ENCODE measurements around the gene YBX1.

YBX1 gene

DNA sequence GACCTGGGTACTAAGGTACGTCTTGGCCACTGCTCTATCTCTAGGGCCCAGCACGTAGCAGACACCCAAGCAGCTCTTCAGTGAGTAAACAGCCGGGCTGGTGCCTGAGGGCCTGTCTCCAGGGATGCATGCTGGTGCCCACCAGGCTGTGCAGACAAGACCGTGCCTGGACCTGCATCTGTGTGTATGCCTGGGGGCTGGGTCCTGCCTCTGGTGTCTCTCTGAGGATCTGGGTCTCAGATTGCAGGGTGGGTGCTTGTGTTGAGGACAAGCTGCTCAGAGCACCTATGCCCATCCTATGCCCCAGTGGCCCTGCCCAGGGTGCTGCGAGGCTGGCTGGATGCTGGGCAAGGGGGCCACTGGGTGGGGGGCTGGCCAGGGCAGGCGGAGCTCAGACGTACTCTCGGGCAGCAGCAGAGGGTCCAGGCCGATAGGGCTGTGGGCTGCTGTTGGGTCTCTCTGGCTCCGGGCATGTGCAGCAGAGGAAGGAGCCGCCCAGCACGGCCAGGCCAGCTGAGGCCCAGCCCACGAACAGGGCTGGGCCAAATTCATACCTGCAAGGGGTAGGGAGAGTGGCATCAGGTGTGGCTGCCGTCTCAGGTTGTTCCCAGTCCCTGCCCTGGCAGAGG lies 53.4 kb downstream of the YBX1 start:
- no peak for DNase-seq

DNA sequence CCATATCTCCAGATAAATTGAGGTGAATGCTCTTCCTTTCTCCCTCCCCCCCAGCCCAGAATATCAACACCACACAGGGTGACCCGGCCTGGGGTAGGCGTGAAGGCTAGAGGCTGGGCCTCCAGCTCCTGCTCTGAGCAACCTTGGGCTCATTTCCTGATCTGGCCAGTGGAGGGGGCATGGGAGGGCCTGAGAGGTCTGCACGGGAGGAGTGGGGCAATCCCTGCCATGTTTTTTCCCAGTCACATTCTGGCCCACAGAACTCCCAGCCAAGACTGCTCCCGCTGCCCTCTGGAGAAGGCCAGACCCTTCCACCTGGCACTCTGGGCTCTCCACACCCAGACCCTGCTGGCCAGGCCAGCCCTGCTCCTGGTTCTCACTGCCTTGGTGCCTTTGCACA lies 53.9 kb downstream of the YBX1 start:
- DNase-seq = no peak

DNA sequence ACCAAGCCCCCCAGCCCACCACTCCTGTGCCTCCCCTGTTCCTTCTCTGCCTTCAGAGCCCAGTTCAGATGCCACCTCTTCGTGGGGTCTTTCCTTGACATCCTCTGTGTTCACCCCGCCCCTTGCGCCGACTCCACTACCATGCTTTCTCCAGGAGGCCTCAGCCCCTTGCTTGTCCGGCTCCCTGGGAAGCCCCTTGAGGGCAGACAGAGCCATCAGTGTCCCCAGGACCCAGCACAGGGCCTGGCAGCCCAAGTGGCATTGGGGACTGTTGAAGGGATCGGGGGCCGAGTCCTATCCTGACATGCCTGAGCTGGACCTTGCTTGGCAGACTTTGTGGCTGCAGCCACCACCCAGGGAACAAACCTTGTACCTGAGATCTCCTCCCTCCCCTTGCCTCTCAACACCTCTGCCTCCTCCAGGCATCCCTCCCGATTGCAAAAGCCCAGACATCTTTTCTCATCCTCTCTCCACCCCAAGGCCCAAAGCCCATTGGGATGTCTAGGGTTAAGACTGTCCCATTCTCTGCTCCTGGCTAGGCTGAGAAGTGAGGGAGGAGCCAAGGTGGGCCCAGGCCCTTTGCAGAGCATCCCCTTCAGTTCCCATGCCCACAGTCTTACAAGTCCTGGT lies 54.5 kb downstream of the YBX1 start:
- DNase-seq = no peak

- peak; percentile 5 for DNase-seq
Observed at GRCh38 chr1:42737257-42737656, 55.0 kb downstream of the YBX1 start.

DNA sequence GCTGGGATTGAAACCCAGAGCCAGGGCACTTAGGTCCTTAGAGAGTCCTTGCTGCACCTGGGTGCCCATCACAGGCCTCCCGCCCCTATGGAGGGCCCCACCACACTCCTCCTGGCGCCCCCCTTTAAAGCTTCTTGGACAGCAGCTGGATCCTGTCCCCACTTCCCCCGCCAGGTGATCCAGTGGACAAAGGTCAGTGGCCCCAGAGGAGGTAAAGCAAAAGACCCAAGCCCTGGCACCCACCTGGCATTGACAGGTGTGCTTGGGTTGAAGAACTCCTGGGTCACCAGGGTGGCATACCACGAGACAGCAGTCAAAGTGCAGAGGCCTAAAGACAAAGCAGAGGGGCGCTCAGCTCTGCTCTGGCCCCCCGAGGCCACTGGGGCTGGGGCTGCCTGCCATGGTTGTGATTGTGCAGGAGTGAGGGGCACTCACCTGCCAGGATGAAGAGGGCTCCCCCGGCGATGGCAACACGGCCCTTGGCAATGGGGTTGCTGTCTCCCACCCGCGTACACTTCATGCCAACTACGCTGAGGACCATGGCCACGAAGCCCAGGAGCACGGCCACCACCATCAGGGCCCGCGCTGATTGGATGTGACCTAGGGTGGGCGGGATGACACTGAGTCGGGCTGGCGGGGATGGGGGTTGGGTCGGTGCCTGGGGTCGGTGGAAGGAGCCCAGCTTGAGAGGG lies 55.9 kb downstream of the YBX1 start:
- no peak for DNase-seq

DNA sequence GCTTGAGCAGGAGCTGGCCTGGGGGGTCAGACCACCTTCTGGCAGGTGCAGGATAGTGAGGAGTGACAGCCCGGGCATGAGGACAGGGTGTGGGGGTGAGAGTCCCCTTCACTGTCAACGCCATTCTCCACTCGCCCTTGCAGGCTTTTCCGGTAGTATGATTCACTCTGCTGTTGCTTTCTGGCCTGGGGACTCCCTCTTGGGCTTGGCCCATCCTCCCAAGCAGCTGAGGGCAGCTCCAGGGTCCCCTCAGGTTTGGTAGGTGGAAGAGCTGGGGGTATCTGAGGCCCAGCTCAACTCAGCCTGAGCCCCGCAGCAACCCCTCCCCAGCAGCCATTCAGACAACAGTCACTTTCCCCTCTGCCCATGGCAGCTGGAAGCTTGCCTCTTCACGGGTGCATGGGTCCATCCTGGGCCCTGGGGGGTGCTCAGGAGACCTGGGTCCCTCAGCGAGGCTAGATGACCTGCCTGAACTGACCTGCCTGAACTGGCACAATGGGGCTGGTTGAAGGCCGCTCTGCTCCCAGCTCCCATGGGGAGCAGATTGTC lies 56.5 kb downstream of the YBX1 start:
- no peak for DNase-seq

GRCh38 chr1:42739753-42740700 lies 57.8 kb downstream of the YBX1 start, which contains the start of gene CLDN19:
TSS of gene CLDN19 (minus strand) at chr1:42740236. CDS start at chr1:42740063, 173 bp downstream.
- DNase-seq = no peak

DNA sequence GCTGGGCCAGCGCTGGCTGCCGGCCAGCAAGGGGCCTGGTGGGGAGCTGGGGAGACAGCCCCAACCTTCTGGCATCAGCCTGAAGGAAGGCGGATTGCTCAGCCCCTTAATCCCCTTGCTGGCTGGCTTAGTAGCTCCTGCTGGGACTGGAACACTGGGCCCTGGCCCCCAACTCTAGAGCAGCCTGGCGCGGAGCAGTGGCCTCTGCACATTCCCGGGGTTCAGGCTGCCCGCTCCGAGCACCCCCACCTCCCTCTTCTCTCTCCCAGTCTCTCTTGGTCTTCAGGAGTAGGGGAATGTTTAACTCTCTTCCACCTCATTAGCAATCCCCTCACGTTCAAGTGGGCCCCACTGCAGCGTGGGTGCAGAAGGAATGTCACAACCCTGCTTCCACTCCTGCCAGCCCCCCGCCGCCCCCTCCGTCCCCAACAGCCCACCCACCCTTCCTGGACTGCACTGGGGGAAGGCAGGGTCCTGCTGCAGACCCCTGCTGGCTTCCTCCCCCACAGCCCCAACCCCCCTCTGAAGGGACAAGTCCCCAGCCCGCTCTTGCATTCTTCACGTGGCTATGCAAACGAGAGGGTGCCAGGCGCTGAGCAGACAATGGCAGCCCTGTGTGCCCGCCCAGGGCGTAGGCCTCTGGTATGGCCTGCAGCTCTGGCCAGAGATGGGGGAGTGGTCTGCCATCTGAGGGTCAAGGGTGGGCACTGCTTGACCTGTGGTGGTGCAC lies 58.8 kb downstream of the YBX1 start:
- no peak for DNase-seq

- no peak for DNase-seq
Observed at GRCh38 chr1:42741706-42742105, 59.5 kb downstream of the YBX1 start.

DNA sequence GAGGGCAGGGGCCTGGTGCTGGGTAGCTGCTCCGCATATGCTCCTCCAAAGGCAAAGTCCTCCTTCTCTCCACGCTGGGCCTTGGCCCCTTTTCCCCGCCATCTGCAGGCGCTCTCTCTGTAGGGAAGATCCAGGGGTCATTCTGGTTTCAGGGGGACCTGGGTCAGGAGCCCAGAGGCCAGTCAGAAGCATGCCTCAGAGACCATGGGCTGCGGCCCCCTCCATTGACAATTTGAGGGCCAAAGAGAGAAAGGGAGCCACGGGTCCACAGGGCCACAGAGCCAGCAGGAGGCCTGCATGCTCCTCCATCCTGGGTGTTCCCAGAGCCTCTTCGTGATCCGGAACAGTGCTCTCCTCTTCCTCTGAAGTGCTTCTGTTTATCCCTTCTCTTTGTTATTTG lies 59.9 kb downstream of the YBX1 start:
- no peak for DNase-seq

DNA sequence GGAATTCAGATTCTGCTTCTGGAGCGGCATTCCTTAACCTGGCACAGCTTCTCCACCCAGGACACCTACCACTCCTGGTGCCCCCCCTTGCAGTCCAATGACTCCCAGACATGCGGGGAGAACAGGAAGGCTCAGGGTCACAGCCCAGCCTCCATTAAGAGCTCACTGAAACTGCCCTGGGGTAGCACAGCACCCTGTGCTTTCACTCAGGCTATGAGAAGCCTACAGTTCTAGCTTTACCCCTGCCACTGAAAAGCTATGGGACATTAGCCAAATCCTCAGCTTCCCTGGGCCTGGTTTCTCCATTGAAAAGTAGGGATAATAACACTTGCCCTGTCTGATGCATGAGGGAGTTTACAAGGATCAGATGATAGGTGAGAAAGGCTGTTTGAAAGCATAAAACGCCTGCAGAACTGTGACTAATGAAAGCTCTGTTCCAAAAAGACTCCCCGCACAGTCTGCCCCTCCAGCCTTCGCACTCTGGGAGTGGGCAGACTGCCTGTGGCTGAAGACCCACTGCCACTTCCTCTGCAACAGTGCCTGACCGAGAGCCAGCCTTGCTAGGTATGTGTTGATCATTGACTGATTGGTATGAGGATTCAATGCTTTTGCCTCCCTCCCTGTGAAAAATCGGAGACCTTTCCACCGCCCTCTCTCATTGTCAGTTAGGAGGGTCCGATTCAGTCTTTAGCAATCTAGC lies 60.5 kb downstream of the YBX1 start:
- DNase-seq = no peak

GRCh38 chr1:42743317-42744147 lies 61.3 kb downstream of the YBX1 start:
- DNase-seq = no peak

DNA sequence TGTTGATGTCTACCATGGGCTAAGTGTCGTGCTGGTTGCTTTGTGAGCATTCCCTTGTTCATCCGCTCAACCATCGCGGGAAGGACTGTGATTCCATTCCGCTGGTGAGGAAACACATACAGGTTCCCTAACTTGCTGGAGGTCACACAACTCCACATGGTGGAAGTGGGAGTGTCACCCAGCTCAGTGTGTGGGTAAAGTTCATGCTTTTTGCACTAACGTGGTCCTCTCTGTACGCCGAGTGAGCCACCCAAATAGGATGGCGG lies 61.9 kb downstream of the YBX1 start:
- no peak for DNase-seq

DNA sequence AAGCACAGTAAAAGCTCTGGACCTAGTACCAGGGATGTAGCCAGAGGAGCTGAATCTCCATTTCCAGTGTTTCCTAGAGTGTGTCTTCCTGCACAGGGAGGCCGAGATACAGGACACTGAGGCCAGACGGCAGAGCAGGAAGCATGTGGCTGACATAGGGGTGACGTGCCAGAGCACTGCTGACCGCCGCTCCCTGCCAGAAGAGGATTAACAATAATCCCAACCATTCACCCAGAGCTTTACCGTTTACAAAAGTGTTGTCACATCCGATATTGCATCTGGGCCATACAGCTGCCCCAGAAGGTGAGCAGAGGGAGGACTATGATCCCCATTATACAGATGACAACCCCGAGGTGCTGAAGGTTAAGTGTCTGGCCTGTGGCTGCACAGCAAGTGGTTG lies 63.6 kb downstream of the YBX1 start:
- DNase-seq = no peak

- no peak for DNase-seq
Observed at GRCh38 chr1:42746436-42747105, 64.4 kb downstream of the YBX1 start.

- DNase-seq = peak; percentile 8
Observed at GRCh38 chr1:42747125-42747524, 64.9 kb downstream of the YBX1 start.

DNA sequence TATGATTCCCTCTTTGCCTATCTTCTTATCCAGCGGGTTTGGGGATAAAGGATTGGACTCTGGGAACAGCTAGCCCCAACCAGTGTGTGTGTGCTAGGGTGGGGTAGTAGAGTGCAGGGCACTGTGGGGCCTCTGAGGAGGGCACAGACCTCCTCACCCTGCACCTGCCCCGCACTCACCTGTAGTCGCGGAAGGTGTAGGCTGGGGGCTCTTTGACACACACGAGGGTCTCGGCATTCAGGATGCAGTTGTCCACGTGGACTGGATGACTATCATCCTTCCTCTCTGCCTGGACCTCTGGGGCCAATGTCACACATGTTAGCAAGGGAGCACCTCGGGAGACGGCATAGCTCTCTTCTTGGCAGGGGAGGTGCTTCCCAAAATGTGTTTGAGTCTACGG lies 65.8 kb downstream of the YBX1 start:
- DNase-seq = no peak

GRCh38 chr1:42748461-42749410 lies 66.5 kb downstream of the YBX1 start:
- DNase-seq = no peak

DNA sequence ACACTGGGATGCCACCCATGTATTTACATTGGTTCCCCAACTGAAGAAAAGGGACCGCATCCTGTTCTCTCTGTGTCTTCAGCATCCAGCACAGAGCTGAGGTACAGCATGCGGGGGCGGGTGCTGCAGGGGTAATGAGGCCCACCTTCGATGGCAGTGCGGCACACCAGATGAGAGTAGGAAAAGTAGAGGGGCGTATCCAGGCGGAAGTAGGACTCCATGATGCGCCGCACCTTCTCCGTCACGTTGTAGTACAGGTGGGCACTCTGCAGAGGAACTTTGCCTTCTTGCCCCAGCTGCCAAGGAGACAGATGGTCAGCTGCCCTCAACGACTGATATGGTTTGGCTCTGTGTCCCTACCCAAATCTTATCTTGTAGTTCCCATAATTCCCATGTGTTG lies 67.8 kb downstream of the YBX1 start:
- DNase-seq = no peak
